Activated CD8-positive, alpha-beta memory T cell treated with anti-CD3 and anti-CD28 coated beads, Interleukin-2, amount 50 U/mL, for 1 hour (primary cell): Measurements from ENCODE around the gene TBX20.

Experiments used
- DNase-seq: peaks from one replicate; pipeline ENCODE4 v3.0.0-alpha.2; 2020; ENCODE audit errors: extremely low read depth

TBX20 gene

GRCh38 chr7:35253710-35254495 is at the start of gene TBX20:
TBX20 (minus strand) TSS chr7:35254100; CDS start chr7:35253620, 480 bp downstream.
- no peak for DNase-seq

GRCh38 chr7:35289376-35289775 is 35.5 kb upstream of the TBX20 start:
- no peak for DNase-seq

GRCh38 chr7:35286986-35287385 is 33.1 kb upstream of the TBX20 start:
- no peak for DNase-seq

- DNase-seq, result no peak
Observed at GRCh38 chr7:35286422-35286821, 32.5 kb upstream of the TBX20 start.

- DNase-seq, result no peak
Observed at GRCh38 chr7:35285799-35286198, 31.9 kb upstream of the TBX20 start.

- no peak for DNase-seq
Observed at GRCh38 chr7:35280902-35281301, 27.0 kb upstream of the TBX20 start.

- no peak for DNase-seq
Observed at GRCh38 chr7:35277359-35277758, 23.5 kb upstream of the TBX20 start.

- DNase-seq, result no peak
Observed at GRCh38 chr7:35272246-35272645, 18.3 kb upstream of the TBX20 start.

- no peak for DNase-seq
Observed at GRCh38 chr7:35268953-35269352, 15.1 kb upstream of the TBX20 start.

GRCh38 chr7:35267411-35267810 is 13.5 kb upstream of the TBX20 start:
- DNase-seq, result no peak

GRCh38 chr7:35263396-35263795 is 9.5 kb upstream of the TBX20 start:
- no peak for DNase-seq

GRCh38 chr7:35261476-35262285 is 7.8 kb upstream of the TBX20 start:
- DNase-seq, result no peak

GRCh38 chr7:35261041-35261440 is 7.1 kb upstream of the TBX20 start:
- no peak for DNase-seq

GRCh38 chr7:35260246-35260645 is 6.3 kb upstream of the TBX20 start:
- no peak for DNase-seq

- no peak for DNase-seq
Observed at GRCh38 chr7:35259523-35259908, 5.6 kb upstream of the TBX20 start.

GRCh38 chr7:35258868-35259522 is 5.1 kb upstream of the TBX20 start:
- no peak for DNase-seq

- no peak for DNase-seq
Observed at GRCh38 chr7:35258125-35258867, 4.4 kb upstream of the TBX20 start.

- no peak for DNase-seq
Observed at GRCh38 chr7:35257251-35258124, 3.6 kb upstream of the TBX20 start.

GRCh38 chr7:35256256-35257175 is 2.6 kb upstream of the TBX20 start:
- no peak for DNase-seq
